GM21390 (cell line): ENCODE results near the gene SPATA17.
A peak's percentile ranks its signal among the peaks of the same experiment; 100 is the strongest.
"Not testable (repeated sequence)": the region's sequence is repeated elsewhere in the genome, so short reads cannot be mapped to it uniquely, and the experiment has no call there.

Experiments
- ATAC-seq: cut with Tn5 transposase; IDR thresholded peaks from one replicate; pipeline ENCODE4 v1.9.1; 2021; ENCODE audit not compliant: unreplicated experiment

SPATA17 gene

GRCh38 chr1:217673387-217673786, 42.2 kb downstream of the SPATA17 start:
- peak; percentile 70 for ATAC-seq

GRCh38 chr1:217674028-217674729, 43.0 kb downstream of the SPATA17 start:
- ATAC-seq, result no peak

- no peak for ATAC-seq
Measured at GRCh38 chr1:217681806-217682205, 50.7 kb downstream of the SPATA17 start.

- no peak for ATAC-seq
Measured at GRCh38 chr1:217687511-217687910, 56.4 kb downstream of the SPATA17 start.

- not testable (repeated sequence) for ATAC-seq
Measured at GRCh38 chr1:217696140-217696539, 65.0 kb downstream of the SPATA17 start.

GRCh38 chr1:217703326-217703725, 72.2 kb downstream of the SPATA17 start:
- ATAC-seq, result no peak

GRCh38 chr1:217712925-217713597, 81.9 kb downstream of the SPATA17 start:
- ATAC-seq, result no peak

- ATAC-seq, result no peak
Measured at GRCh38 chr1:217715681-217716080, 84.5 kb downstream of the SPATA17 start.

GRCh38 chr1:217717959-217718358, 86.8 kb downstream of the SPATA17 start:
- no peak for ATAC-seq

GRCh38 chr1:217718873-217719272, 87.7 kb downstream of the SPATA17 start:
- ATAC-seq, result no peak

- no peak for ATAC-seq
Measured at GRCh38 chr1:217721692-217722091, 90.5 kb downstream of the SPATA17 start.

- ATAC-seq, result no peak
Measured at GRCh38 chr1:217734973-217735372, 103.8 kb downstream of the SPATA17 start.

- ATAC-seq, result peak; percentile 55
Measured at GRCh38 chr1:217747156-217747769, 116.1 kb downstream of the SPATA17 start.

- no peak for ATAC-seq
Measured at GRCh38 chr1:217769768-217770167, 138.6 kb downstream of the SPATA17 start.

- ATAC-seq, result no peak
Measured at GRCh38 chr1:217770918-217771317, 139.8 kb downstream of the SPATA17 start.

GRCh38 chr1:217776693-217777092, 145.5 kb downstream of the SPATA17 start:
- no peak for ATAC-seq

- no peak for ATAC-seq
Measured at GRCh38 chr1:217781056-217781455, 149.9 kb downstream of the SPATA17 start.

GRCh38 chr1:217791091-217791490, 159.9 kb downstream of the SPATA17 start:
- ATAC-seq, result no peak

GRCh38 chr1:217805792-217806191, 174.6 kb downstream of the SPATA17 start:
- no peak for ATAC-seq

- ATAC-seq, result no peak
Measured at GRCh38 chr1:217812175-217812574, 181.0 kb downstream of the SPATA17 start.

- ATAC-seq, result no peak
Measured at GRCh38 chr1:217813031-217813430, 181.9 kb downstream of the SPATA17 start.

GRCh38 chr1:217837691-217838090, 206.5 kb downstream of the SPATA17 start:
- no peak for ATAC-seq
